Common myeloid progenitor, CD34-positive (primary cell): Measurements from ENCODE around the gene CLDN7.

Experiments
- CTCF ChIA-PET: fragments of 350-600 bp; sonication (Branson Sonifier 250); formaldehyde crosslinking; loops from one replicate; lab custom pipeline; 2021; ENCODE audit warnings: antibody characterized with exemption; lab: Charles Lee
- POLR2A ChIA-PET: fragments of 350-600 bp; sonication (Branson Sonifier 250); formaldehyde crosslinking; loops from one replicate; lab custom pipeline; 2021; ENCODE audit warnings: antibody characterized with exemption; lab: Charles Lee
- DNase-seq, 3 donors: peaks; one replicate each; pipeline versions ENCODE4 v3.0.0 to v3.0.0-alpha.2; 2013
- H3K27ac ChIP-seq, 2 experiments: 1 replicate in 1 of 2; 2 replicates in 1 of 2; pipeline ENCODE4 v1.7.0; 2013; ENCODE audit warnings: inconsistent platforms in 2 of 2, low read length in 2 of 2, mild to moderate bottlenecking in 2 of 2, low read depth in 1 of 2, moderate library complexity in 1 of 2; ENCODE audit not compliant: severe bottlenecking in 2 of 2, insufficient read depth in 1 of 2, poor library complexity in 1 of 2
- H3K27me3 ChIP-seq, 5 experiments: replicated peaks in 2 of 5; 1 replicate in 3 of 5; 2 replicates in 2 of 5; pipeline versions ENCODE4 v1.6.1 to v1.7.0; 2013; ENCODE audit warnings: low read length in 4 of 5, mild to moderate bottlenecking in 2 of 5, moderate library complexity in 2 of 5, inconsistent platforms in 1 of 5; ENCODE audit not compliant: insufficient read depth in 5 of 5, control insufficient read depth in 4 of 5
- H3K36me3 ChIP-seq, 4 experiments: 1 replicate in 2 of 4; 2 replicates in 2 of 4; pipeline versions ENCODE4 v1.6.1 to v1.7.0; 2013; ENCODE audit warnings: low read length in 3 of 4, control low read depth in 1 of 4, mild to moderate bottlenecking in 1 of 4; ENCODE audit not compliant: control insufficient read depth in 4 of 4, insufficient read depth in 4 of 4
- H3K4me1 ChIP-seq, 4 experiments: 1 replicate in 3 of 4; 2 replicates in 1 of 4; pipeline versions ENCODE4 v1.6.1 to v1.7.1; 2013; ENCODE audit warnings: low read length in 3 of 4, mild to moderate bottlenecking in 3 of 4, control low read depth in 1 of 4, inconsistent platforms in 1 of 4, moderate library complexity in 1 of 4; ENCODE audit not compliant: control insufficient read depth in 4 of 4, insufficient read depth in 4 of 4; ENCODE audit errors: control extremely low read depth in 1 of 4
- H3K4me3 ChIP-seq, 7 experiments: 1 replicate in 4 of 7; 2 replicates in 3 of 7; pipeline versions ENCODE4 v1.5.1 to v1.7.0; 2013; ENCODE audit warnings: mild to moderate bottlenecking in 7 of 7, low read length in 6 of 7, moderate library complexity in 6 of 7, inconsistent platforms in 2 of 7, low read depth in 2 of 7, control low read depth in 1 of 7; ENCODE audit not compliant: insufficient read depth in 4 of 7, control insufficient read depth in 1 of 7; ENCODE audit errors: extremely low read depth in 1 of 7
- H3K9me3 ChIP-seq, 5 experiments: 1 replicate in 4 of 5; 2 replicates in 1 of 5; pipeline versions ENCODE4 v1.6.1 to v1.7.1; 2013; ENCODE audit warnings: low read length in 4 of 5, mild to moderate bottlenecking in 2 of 5, inconsistent platforms in 1 of 5, low read depth in 1 of 5, moderate library complexity in 1 of 5; ENCODE audit not compliant: control insufficient read depth in 4 of 5, insufficient read depth in 2 of 5; ENCODE audit errors: control extremely low read depth in 1 of 5
- WGBS: methylation state at CpG from one replicate; pipeline ENCODE4 v1.1.5; 2013; ENCODE audit not compliant: insufficient coverage; 5-methylcytosine and 5-hydroxymethylcytosine counted together

Gene CLDN7

DNA sequence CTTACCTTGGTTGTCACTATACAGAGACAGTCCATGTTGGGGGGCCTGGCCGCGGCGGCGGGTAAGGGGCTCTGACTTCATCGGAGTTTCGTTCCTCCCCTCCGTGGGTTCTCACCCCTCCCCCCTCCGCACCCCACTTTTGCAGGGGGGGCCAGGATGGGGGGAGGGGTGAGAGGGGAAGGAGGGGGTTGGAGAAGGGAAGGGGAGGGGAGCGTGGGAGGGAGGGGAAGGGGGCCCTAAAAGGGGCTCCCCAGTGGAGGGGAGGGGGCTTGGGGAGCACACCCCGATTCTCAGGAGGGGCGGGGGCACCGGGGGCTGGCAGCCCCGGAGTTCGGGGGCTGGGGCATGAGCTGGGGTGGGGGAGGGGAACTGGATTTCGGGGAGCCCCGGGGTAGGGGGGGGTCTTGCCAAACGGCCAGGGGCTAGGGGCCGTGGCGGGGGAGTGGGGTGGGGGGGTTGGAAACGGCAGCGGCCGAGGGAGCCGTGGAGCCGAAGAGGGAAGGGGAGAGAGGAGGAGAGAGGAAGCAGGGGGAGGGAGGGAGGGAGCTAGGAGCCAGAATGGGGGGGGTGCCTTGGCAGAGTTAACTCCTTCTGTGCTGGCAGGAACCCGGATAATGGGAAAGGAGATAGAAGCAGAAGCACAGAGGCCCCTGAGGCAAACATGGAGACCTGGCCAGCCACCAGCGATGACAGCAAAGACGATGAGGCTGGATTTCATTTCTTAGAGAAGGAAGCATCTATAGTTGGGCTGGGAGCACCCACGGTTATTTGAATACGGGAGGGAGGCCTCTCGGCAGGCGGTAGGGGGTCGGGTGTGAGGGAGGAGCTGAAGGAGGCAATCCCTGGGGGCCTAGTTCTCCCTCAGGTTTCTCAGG lies 44.9 kb downstream of the CLDN7 start:
- Histone ChIP-seq H3K27ac (peak overlapping the region; percentile 58 to 71), H3K27me3 (no peaks in the 10 kb centered on the region), H3K4me1 (peaks cover 8 to 75% (median 68%) of the 10 kb centered on the region in 4 experiments), H3K9me3 (no peaks in the 10 kb centered on the region), H3K36me3 (peaks cover 0 to 14% (median 12%) of the 10 kb centered on the region in 4 experiments), H3K4me3 (peak overlapping the region; percentile 28 to 81 (median 67))
- CTCF ChIA-PET: interaction anchor here (5.3 kb wide), 1 partner anchor 16 kb away, joined by 75 read pairs; the partner anchor contains the start of gene DVL2
- DNase-seq: peak in 2 of 3 donors; percentile 79
- WGBS: 0% methylated on average over 8 of the region's 32 CpGs
- POLR2A ChIA-PET: no interaction called here

DNA sequence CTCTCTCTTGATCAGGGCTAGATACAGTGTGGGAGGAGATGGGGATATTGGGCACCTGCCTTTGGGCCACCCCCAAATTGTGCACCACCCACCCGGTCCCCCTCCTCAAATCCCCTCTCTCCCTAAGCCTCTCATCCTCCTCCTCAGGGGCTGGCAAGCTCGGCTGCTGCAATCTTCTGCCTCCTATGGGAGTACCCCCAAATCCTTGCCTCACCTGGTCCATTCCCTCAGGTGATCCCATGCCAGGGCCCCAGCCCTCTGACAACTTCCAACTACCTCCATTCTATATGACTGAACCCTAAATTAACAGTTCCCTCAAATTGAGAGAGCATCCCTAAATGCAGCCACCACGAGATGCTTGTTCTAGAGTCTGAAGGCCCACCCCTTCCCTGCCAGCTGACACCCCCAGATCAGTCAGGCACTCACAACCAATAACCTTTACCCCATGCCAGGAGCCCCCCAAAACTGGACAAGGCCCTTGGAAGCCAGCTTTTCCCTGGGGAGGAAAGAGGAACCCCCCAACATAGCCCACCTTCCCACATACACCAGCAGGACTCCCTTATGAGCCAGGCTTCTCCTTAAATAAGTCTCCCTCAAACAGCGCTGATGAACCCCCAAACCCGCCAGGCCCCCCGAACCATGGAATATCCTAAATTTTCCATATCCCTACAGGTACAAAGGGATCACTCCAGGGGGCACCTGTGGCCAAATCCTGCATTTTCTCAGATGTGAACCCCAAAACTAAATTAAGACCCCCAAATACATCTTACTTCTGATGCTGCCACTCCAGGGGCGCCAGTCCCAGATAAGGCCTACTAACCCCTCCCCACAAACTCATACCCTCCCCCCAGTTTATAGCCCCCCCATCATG lies 45.8 kb downstream of the CLDN7 start:
- H3K36me3 ChIP-seq: peaks cover 0 to 5% (median 4%) of the 10 kb centered on the region in 4 experiments
- H3K4me1 ChIP-seq: peaks cover 8 to 77% (median 67%) of the 10 kb centered on the region in 4 experiments
- H3K27me3 ChIP-seq: no peaks in the 10 kb centered on the region
- ChIA-PET POLR2A (interaction anchor here (1.0 kb wide), 1 partner anchor 22 kb away, joined by 3 read pairs; no protein-coding TSS in a partner anchor), CTCF (interaction anchor here (0.9 to 1.3 kb wide), 4 partner anchors 8 to 168 kb away, joined by 3 to 4 read pairs (median 3); no protein-coding TSS in a partner anchor)
- H3K9me3 ChIP-seq: no peaks in the 10 kb centered on the region
- WGBS: 19% methylated on average over 7 of the region's 7 CpGs
- peak overlapping the region in 1 of 2 experiments; percentile 61 for H3K27ac ChIP-seq
- DNase-seq: no peak
- peak overlapping the region in 6 of 7 experiments; percentile 37 to 81 (median 66) for H3K4me3 ChIP-seq

DNA sequence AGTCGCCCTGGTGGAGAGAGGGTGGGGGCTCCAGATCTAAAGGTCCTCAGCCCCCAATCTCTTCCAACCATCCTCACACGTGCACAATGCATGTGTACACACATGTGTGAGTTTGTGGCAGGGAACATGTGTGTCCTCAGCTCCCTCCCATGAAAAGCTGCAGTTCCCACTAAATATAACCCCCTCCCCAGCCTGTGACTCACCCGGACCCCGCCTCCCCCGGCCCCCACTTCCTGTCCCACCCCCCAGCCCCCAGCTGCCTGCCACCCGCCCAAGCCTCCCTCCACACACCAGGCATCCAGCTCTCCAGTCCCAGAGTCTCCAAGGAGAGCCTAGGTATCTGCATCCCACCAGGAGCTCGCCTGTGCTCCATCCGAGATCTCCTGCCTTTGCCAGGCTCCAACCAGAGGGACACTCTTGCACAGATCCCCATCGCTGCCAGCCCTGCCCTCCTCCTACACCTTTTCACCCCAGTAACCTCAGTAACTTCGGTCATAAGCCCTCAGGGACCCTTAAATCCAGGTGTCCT lies 46.6 kb downstream of the CLDN7 start:
- peaks cover 8 to 69% (median 60%) of the 10 kb centered on the region in 4 experiments for H3K4me1 ChIP-seq
- H3K36me3 ChIP-seq: no peaks in the 10 kb centered on the region
- POLR2A ChIA-PET: interaction anchor here (0.5 to 1.0 kb wide), 2 partner anchors 22 to 41 kb away, joined by 3 to 5 read pairs; no protein-coding TSS in a partner anchor
- H3K9me3 ChIP-seq: no peaks in the 10 kb centered on the region
- peak in 1 of 3 donors; percentile 60 for DNase-seq
- peak overlapping the region in 6 of 7 experiments; percentile 47 to 82 (median 70) for H3K4me3 ChIP-seq
- 36% methylated on average over 4 of the region's 10 CpGs for WGBS
- H3K27ac ChIP-seq: peak overlapping the region in 1 of 2 experiments; percentile 41
- CTCF ChIA-PET: interaction anchor here (0.9 to 2.7 kb wide), 6 partner anchors 9 to 170 kb away, joined by 3 to 17 read pairs (median 4); no protein-coding TSS in a partner anchor
- H3K27me3 ChIP-seq: no peaks in the 10 kb centered on the region

DNA sequence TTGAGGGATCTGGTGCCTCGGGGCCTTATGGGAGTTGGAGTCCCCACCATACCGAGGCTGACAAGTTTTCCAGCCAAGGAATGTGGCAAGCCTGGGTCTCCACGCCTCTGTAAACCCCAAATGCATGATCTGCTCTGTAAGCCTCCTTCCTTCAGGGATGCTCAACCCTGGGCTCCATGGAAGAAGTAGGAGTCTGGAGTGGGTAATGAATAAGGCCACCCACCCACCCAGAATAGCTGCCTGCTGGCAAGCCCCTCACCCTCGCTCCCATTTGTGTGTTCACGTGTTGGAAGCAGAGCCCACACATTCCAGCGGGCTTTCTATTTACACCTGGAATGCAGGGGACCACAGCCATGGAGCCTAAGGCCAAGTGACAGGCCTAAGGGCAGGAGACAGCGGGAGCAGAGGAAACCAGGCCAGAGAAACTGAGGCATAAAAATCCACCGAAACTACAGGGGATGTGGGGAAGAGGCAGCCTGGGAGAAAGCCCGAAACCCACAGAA lies 47.1 kb downstream of the CLDN7 start:
- peaks cover 0 to 4% (median 0%) of the 10 kb centered on the region in 4 experiments for H3K36me3 ChIP-seq
- 13% methylated on average over 6 of the region's 9 CpGs for WGBS
- no peaks in the 10 kb centered on the region for H3K9me3 ChIP-seq
- H3K4me3 ChIP-seq: peak overlapping the region in 6 of 7 experiments; percentile 47 to 82 (median 68)
- POLR2A ChIA-PET: interaction anchor here (0.5 to 1.0 kb wide), 2 partner anchors 23 to 42 kb away, joined by 3 to 5 read pairs; no protein-coding TSS in a partner anchor
- peaks cover 8 to 64% (median 55%) of the 10 kb centered on the region in 4 experiments for H3K4me1 ChIP-seq
- CTCF ChIA-PET: interaction anchor here (1.0 to 2.7 kb wide), 8 partner anchors 9 to 169 kb away, joined by 3 to 17 read pairs (median 4); partner anchors contain the start of gene CTDNEP1
- DNase-seq: no peak
- peak overlapping the region; percentile 87 to 94 for H3K27ac ChIP-seq
- H3K27me3 ChIP-seq: no peaks in the 10 kb centered on the region

DNA sequence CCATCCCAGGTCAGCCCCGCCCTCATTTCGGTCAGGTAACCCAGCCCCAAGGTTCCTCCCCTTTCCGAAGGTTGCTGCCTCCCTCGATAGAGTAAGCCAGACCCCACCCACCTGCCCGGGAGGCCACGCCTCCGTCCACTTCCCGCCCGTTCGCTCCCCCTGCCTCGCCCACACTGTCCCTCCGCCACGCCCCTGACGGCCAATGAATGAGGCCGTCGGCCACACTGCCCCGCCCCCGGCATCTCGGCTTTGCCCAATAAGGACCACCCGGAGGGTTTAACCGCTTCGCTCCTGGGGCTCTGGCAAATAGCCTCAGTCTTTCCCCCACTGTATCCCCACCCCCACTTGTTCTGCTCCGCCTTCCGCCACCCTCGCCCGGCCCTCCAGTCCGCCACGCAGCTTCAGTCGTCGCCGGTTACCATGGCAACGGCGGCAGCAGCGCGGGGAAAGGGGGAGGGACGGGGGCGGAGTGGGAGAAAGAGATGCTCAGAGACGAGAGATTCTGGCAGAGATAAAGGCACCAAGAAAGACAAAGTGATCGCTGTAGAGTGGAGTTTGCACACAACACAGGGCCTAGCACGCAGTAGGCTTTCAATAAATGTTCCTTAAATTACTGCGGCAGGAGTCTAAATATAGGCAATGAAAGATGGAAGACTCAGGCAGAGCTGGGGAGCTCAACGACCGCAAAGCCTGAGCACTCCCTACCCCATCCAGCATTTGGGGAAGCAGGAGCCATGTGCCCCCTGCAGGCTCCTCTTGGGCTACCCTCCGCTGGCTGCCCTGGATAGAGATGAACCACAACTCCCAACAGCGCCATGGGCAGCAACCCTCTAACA lies 47.8 kb downstream of the CLDN7 start:
- peak; percentile 97 to 99 (median 99) for DNase-seq
- Histone ChIP-seq H3K9me3 (no peaks in the 10 kb centered on the region), H3K27ac (peak overlapping the region; percentile 87 to 94), H3K4me1 (peaks cover 8 to 59% (median 52%) of the 10 kb centered on the region in 4 experiments), H3K27me3 (no peaks in the 10 kb centered on the region), H3K36me3 (peaks cover 0 to 5% (median 0%) of the 10 kb centered on the region in 4 experiments), H3K4me3 (peak overlapping the region; percentile 40 to 82 (median 67))
- CTCF ChIA-PET: interaction anchor here (0.6 to 2.7 kb wide), 11 partner anchors 16 to 169 kb away, joined by 3 to 17 read pairs (median 4); partner anchors contain the start of genes CTDNEP1, DVL2 and PHF23
- 0% methylated on average over 30 of the region's 45 CpGs for WGBS
- POLR2A ChIA-PET: interaction anchor here (1.1 kb wide), 1 partner anchor 24 kb away, joined by 4 read pairs; no protein-coding TSS in a partner anchor
